Measurements from ENCODE around the gene MC4R.

GRCh38 chr18:60358516-60358915 is 14.1 kb downstream of the MC4R start:
- TF ChIP-seq CTCF (IDR thresholded peaks at IDR 0.05; ENCODE audit: borderline replicate concordance, extremely low read depth, low read length, poor library complexity, severe bottlenecking) (no peak), EZH2 (IDR thresholded peaks at IDR 0.05; ENCODE audit: borderline replicate concordance, low read depth, low read length, severe bottlenecking) (no peak)
